DMS114 treated with DMSO at 0.1 percent for 48 hours (cell line): ENCODE data around the gene TOM1L2.
"Not testable (repeated sequence)": the region's sequence is repeated elsewhere in the genome, so short reads cannot be mapped to it uniquely, and the experiment has no call there.

Source experiments
- DNase-seq: peaks from one replicate; lab custom pipeline; 2025; ENCODE audit not compliant: unreplicated experiment; lab: John Stamatoyannopoulos, UW

Gene TOM1L2

GRCh38 chr17:17995887-17996286, 23.7 kb upstream of the TOM1L2 start:
- DNase-seq, result not testable (repeated sequence)

DNA sequence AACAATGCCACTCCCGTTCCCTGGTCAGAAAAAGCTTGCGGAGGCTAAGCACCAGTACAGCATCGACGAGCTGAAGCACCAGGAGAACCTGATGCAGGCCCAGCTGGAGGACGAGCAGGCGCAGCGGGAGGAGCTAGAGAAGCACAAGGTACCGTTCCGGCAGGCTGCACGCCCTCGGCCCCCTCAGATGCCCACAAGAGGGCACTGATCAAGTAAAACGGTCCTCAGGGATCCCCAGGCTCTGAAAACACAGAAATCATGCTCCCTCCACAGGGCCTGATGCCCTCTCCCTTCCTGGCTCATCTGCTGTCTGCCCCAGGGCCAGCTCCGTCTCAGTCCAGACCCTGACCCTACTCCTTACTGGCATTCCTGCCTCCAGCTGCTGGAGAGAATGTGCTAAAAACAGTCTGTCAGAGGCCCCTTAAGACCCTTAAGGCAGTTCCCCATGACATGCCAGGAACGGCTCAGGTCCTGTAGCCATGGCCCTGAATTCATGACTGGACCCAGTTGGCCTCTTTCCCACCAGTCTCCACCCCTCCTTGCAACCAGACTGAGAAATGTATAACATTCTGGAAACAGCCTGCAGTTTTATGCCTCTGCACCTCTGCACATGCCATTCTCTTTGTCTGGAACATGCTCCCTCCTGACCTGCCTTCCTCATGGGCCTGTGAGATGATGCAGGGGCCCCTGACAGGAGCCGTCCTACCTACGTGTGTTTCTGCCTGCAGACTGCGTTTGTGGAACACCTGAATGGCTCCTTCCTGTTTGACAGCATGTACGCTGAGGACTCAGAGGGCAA, 22.3 kb upstream of the TOM1L2 start:
- no peak for DNase-seq

GRCh38 chr17:17993852-17994251, 21.7 kb upstream of the TOM1L2 start:
- DNase-seq, result no peak

DNA sequence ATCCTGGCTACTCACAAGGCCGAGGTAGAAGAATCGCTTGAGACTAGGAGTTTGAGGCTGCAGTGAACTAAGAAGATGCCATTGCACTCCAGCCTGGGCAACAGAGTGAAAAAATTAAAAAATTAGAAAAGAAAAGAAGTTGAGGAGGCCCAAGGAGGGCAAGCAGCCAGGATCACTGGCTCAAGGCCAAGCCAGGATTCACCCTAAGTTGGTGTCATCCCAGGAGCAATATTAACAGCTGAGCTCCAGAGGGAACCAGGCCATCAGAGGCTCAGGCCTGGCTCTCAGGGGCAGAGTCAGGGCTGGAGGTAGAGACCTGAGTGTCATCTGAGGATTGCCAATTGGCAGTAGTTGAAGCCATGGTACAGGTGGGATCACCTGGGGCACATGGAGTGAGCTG, 21.2 kb upstream of the TOM1L2 start:
- DNase-seq, result no peak

GRCh38 chr17:17990282-17990681, 18.1 kb upstream of the TOM1L2 start:
- DNase-seq, result no peak

DNA sequence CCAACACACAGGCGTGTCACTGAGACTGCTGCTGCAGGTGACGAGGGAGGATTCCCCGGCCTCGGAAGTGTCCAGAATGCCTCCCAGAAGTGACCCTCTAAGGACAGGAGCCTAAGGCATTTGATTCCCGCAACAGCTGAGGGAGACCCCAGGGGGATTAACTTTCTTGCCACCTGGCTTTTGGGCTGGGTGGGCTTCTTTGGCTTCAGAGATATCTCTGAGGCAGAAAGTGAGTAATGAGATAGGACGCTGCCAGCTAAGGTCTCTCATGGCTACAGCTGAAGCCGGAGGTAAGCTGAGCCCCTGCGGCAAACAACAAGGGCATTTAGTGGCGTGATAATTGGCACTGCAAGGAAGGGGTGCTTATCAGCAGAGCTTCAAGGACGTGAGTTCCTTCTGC, 17.4 kb upstream of the TOM1L2 start:
- DNase-seq, result no peak

DNA sequence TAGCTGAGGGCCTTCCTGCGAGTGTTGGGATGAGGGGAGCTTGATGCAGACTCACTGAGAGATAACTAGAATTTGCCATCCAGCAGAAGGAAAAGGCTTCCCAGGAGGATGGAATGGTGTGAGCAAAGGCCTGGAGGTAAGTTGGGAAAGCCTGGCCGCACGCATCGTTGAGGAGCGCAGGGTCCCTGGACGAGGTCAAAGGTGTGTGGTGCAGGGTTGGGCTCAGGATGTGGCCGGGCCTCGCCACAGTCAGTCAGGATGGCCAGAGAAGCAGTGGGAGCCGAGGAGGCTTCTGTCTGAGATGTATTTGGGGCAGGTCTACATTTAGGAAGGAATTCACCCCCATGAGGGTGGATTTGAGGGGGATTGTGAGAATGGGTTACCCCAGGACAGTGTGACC, 16.9 kb upstream of the TOM1L2 start:
- no peak for DNase-seq

- DNase-seq, result no peak
Measured at GRCh38 chr17:17988427-17988945, 16.3 kb upstream of the TOM1L2 start.

- no peak for DNase-seq
Measured at GRCh38 chr17:17987901-17988300, 15.7 kb upstream of the TOM1L2 start.

GRCh38 chr17:17987187-17987896, 15.1 kb upstream of the TOM1L2 start:
- DNase-seq, result no peak

DNA sequence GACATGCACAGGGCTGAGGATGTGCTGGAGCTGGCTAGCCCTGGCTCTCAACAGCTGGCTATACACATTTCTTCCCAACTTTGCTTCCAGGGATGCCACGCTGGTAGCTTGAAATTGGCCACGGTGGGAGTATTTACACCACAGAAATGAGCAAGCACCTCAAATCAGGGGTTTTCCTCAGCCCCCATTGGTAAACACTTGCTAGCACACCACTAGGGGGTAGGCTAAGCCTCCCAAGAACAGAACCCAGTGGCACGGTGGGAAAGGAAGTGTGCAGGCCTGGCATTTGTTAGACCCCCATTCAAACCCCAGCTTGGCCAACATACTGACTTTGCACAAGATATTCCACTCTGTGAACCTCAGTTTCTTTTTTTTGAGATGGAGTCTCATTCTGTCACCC, 13.4 kb upstream of the TOM1L2 start:
- no peak for DNase-seq

GRCh38 chr17:17985153-17985552, 13.0 kb upstream of the TOM1L2 start:
- DNase-seq, result no peak

GRCh38 chr17:17983776-17984175, 11.6 kb upstream of the TOM1L2 start:
- DNase-seq, result no peak

GRCh38 chr17:17983376-17983775, 11.2 kb upstream of the TOM1L2 start:
- DNase-seq, result no peak

DNA sequence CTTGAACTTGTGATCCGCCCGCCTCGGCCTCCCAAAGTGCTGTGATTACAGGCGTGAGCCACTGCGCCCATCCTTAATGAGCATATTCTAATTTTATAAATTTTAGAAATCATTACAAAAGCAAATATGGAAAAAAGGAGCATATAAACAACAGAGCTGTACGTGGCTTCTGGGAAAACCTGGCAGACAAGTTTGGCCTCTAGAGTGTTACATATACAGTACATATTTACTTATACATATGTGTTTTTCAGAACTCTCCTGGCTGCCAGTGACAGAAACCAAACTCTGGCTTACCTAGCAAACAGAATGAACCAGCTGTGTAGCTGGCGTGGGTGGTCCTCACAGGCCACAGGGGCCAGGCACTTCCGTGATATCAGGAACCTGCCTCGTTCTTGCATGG, 10.6 kb upstream of the TOM1L2 start:
- DNase-seq, result no peak

DNA sequence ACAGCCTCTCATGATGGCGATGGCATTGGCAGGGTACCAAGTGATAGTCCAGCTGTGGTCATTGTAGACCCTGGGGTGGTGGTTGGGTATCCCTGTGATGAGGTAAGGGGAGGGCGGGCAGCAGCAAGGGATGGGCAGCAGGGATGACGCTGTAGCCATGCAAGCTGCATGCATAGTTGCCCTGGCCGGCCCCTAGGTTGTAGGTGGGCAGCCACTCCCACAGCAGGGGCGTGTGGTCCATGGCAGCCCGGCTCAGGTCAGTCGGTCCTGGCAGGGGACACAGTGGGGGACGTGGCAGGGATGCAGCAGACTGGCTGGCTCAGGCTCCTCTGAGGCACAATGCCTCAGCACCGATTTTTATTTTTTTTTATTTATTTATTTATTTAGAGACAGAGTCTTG, 9.1 kb upstream of the TOM1L2 start:
- DNase-seq, result no peak

DNA sequence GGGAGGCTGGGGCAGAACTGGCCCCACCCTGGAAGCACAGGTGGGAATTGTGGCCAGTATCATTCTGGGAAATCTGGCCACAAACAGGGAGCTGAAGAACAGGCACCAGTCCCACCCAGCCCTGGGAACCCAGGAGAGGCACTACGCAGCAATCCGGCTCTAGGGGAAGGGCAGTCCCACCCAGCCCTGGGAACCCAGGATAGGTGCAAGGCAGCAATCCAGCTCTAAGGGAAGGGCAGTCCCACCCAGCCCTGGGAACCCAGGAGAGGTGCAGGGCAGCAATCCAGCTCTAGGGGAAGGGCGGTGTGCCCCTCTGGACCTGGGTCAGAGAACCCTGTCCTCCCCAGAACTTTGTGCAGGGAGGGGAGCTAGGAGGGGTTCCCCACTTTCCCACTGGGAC, 7.6 kb upstream of the TOM1L2 start:
- no peak for DNase-seq

- DNase-seq, result no peak
Measured at GRCh38 chr17:17978481-17979424, 6.6 kb upstream of the TOM1L2 start.

DNA sequence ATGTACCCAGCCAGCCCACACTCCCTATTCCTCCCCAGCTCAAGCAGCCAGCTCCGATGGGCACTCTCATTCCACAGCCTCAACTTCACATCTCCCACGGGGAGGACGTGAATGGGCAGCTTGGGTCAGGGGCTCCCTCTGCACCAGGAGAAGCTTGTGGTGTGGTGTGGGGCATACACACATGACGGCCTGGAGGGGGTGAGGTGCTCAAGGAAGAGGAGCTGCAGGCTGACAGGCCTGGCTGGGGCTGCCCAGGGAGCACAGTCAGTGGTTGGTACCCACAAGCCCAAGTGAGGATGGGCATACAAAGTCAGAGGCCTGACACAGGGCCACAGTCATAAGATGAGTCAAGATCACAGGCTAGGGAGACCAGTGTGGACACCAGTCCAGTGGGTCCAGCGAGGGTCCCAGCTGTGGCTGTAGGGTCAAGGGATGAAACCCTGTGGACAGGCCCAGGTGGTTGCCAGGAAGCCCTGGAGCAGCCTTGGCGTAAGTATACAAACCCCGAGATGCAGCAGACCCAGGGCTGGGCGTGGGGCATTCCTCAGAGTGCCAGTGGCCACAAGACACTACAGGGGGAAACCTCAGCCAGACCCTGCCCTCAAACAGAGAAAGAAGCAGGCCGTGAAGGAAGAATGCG, 4.9 kb upstream of the TOM1L2 start:
- no peak for DNase-seq

DNA sequence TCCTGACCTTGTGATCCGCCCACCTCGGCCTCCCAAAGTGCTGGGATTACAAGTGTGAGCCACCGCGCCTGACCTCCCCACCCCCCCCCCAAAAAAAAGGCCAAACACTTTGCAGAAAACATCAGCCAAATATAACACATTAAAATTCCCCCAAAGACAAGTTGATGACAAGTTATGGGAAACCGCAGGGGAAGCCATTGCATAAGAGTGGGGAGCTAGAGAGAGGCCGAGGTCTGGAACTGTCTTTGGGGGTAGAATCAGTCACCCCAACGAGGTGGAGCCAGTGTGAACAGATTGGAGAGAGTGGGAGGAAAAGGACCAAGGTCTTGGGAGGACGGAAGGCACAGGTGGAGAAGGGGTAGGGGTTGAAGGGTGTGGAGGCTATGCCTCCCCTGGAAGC, 3.2 kb upstream of the TOM1L2 start:
- no peak for DNase-seq

DNA sequence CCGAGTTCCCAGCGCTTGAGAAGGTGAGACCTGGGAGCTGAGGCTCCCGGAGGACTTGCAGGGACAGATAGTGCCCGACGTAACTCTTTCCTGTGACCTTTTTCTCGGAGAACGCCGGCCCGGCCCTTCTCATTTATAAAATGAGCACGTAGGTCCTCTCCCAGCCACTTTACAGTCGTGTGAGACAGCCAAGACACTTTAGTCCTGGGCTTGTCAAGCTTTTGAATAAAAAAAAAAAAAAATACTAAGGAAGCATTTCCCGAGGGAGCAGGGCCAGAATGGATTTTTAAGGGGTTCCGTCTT, 703 bp upstream of the TOM1L2 start:
- DNase-seq, result no peak
